Urothelium cell line (cell line): ENCODE measurements around the gene RB1.
"Not testable (repeated sequence)": the region's sequence is repeated elsewhere in the genome, so short reads cannot be mapped to it uniquely, and the experiment has no call there.

ENCODE experiments used
- DNase-seq: peaks from one replicate; pipeline ENCODE4 v3.0.0; 2011; ENCODE audit warnings: low spot score, mixed read lengths
- FAIRE-seq: peaks from 2 replicates; lab custom pipeline; 2011; peaks lifted over from hg19 to GRCh38; lab: Jason Lieb, UNC

The RB1 gene

GRCh38 chr13:48404952-48405351, 101.4 kb downstream of the RB1 start:
- FAIRE-seq (no peak), DNase-seq (no peak)

DNA sequence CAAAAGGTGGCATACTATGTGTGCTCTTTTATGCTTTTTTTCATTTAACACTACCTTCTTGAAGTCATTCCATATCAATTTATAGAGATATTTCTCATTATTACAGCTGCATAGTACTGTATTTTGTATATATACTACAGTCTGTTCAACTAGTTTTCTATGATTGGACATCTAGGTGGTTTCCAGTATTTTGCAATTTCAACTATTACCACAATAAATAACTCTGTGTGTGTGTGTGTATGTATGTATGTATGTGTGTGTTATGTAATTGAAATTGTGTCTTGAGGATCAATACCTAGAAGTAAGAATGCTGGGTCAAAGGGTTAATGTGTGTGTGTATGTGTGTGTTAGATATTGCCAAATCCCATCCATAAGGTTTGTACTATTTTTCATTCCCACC, 102.3 kb downstream of the RB1 start:
- DNase-seq = no peak
- FAIRE-seq = no peak

DNA sequence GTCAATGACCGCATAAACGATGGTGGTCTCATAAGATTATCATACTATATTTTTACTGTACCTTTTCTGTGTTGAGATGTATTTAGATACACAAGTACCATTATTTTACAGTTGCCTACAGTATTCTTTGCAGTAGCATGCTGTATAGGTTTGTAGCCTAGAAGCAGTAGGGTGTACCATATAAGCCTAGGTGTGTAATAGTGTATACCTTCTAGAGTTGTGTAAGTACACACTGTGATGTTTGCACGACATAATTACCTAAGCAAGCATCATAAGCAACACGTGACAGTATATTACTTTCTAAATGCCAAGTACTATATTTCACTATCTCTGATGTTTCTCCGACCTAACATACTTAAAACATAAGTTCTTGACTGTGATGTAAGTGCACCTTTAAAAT, 106.6 kb downstream of the RB1 start:
- DNase-seq = no peak
- FAIRE-seq = no peak

- DNase-seq = no peak
- FAIRE-seq = no peak
These were observed 107.7 kb downstream of the RB1 start for GRCh38 chr13:48411147-48411794.

DNA sequence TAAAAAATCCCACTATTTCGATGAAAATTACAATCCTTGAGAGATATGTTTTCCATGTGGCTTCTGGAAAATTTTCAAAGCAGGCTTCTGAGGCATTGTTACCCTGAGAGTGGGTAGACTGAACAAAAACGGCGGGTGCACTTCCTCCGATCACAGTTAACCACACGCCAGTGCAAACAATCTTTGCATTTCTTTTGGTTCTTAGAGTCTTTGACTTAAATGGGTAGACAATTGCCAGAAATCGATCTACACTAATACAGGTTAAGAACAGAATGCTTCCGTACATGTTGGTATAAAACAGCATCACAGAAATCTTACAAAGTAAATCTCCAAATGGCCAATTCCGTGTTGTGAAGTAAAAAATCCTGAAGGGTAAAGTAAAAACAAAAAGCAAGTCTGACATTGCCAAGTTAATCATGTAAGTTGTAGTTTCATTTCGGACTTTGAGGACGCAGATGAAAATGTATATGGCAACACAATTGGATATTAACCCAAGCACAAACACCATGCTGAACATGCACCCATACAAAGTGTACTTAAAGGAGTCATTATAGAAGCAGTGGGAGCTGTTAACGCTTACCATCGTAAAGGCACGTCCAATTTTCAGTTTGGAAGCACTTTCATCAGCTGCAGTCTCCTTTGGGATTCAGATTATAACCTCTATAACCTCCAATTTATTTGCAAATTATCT, 108.4 kb downstream of the RB1 start:
- FAIRE-seq (no peak), DNase-seq (no peak)

GRCh38 chr13:48412881-48413351, 109.4 kb downstream of the RB1 start, which contains the start of gene LPAR6:
Gene LPAR6, minus strand, starts transcription at chr13:48413113. Its CDS starts 690 bp downstream, at chr13:48412423.
- DNase-seq (no peak), FAIRE-seq (no peak)

- DNase-seq = no peak
- FAIRE-seq = no peak
These were observed 111.0 kb downstream of the RB1 start for GRCh38 chr13:48414501-48414900.

- FAIRE-seq (no peak), DNase-seq (no peak)
These were observed 112.0 kb downstream of the RB1 start for GRCh38 chr13:48415516-48415915.

GRCh38 chr13:48422003-48422402, 118.5 kb downstream of the RB1 start:
- not testable (repeated sequence) for DNase-seq, FAIRE-seq

GRCh38 chr13:48424212-48424611, 120.7 kb downstream of the RB1 start:
- DNase-seq (no peak), FAIRE-seq (no peak)

DNA sequence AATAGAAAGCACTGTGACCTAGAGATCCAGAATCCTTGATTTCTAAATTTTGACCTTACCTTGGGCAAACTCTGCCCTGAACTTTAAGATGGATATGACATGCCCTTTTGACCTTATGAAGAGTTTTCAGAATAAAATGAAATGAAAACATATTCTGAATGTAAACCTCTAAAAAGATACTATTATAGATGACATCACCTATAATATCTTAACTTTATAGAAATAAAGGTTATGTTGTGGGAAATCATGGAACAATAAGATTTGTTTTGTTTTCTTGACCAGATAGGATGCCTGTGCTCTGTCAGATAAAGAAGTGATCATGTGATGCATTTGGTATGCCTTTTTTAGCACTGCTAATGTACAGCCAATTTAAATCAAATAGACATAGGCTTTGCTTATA, 122.5 kb downstream of the RB1 start:
- FAIRE-seq (no peak), DNase-seq (no peak)

GRCh38 chr13:48426755-48427298, 123.3 kb downstream of the RB1 start:
- not testable (repeated sequence) for FAIRE-seq, DNase-seq

DNA sequence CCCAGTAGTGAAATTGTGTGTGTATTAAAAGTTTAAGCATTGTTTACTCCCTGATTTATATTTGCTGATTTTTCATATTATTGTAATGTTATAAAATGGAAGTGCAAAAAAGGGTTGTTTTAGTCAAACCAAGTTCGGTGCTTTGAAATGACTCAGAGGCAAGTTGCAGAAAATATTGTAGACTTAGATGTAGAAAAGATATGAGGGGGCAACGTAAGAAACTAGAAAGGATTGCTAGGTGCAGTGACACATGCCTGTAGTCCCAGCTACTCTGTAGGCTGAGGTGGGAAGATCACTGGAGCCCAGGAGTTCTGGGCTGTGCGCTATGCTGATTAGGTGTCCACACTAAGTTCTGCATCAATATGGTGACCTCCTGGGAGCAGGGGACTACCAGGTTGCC, 125.5 kb downstream of the RB1 start:
- DNase-seq (no peak), FAIRE-seq (no peak)

GRCh38 chr13:48429886-48430285, 126.3 kb downstream of the RB1 start:
- DNase-seq = no peak
- no peak for FAIRE-seq

GRCh38 chr13:48431431-48431830, 127.9 kb downstream of the RB1 start:
- DNase-seq (no peak), FAIRE-seq (no peak)

DNA sequence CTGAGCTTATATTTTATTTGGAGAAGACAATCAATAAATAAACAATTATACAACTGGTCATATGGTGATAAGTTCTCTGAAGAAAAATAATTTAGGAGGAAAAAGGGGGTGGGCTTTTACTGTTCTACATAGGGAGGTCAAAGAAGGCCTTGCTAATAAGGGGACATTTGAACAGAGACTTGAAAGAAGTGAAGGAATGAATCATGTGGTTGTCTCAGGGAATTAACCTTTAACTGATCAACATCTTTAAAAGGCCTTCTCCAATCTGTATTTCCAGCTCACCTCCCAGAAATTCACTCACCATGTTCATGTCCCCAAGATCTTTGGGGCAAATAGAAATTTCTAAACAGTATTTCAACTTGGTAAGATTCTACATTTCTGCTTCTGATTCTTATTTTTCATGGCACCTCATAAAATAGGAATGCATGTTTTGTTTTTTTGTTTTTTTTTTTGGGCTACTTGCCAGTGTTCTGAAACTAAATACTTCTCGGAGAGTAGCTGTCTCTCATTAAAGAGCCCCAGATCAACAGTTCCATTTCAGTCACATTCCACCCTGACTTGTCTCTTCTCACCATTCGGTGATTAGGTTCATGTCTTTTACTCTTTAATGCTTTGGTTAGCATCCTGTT, 128.6 kb downstream of the RB1 start:
- DNase-seq (no peak), FAIRE-seq (no peak)

- FAIRE-seq (no peak), DNase-seq (no peak)
These were observed 130.6 kb downstream of the RB1 start for GRCh38 chr13:48434200-48434599.

DNA sequence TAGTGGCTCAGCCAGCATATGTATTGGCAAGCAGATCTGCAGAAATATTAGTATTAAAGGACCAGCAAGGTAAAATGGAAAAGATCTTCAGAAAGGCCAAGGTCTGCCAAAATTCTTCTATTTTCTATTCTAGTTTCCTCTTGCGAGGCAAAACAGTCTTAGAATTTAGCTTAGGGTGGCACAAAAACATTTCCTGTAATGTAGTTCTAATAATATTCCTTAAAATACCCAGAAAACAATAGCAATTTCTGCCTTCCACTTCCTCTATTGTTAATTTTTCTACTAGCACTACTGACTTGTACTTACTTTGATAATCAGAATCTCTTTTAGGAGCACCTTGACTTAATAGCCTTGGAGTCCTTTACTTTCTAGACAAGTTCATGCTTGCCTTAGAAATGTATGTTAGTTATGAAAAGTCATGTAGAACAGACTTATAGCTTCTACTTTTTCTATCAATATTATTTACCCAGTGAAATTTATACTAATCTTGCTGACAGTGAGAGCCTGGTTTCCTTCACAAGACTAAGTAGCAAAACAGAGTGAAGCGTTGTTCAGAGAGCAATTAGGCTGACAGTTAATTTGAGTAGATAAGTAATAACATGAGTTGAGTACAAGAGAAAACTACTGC, 133.2 kb downstream of the RB1 start:
- DNase-seq (no peak), FAIRE-seq (no peak)

DNA sequence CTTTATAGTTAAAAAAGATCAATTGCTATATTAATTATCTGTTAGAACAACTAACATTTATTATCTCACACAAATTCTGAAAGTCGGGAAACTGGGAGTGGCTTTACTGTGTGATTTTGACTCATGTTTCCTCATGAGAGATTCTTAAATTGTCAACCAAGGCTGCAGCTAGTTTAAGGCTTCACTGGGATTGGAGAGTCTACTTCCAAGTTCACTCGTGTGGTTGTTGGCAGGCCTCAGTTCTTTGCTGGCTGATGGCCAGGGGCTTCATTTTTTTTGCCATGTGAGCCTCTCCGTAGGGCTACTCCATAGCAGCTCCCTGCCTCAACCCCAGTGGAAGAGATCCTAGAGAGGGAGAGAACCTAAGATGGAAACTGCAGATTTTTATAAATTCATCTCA, 133.8 kb downstream of the RB1 start:
- no peak for FAIRE-seq
- no peak for DNase-seq

GRCh38 chr13:48443442-48444208, 140.1 kb downstream of the RB1 start:
- DNase-seq (no peak), FAIRE-seq (no peak)
